Spleen (tissue), 7 donors: ENCODE measurements around the gene TRMT10B.

ENCODE experiments used
- CTCF ChIP-seq, 11 experiments: fragments of 200-600 bp in 7 of 11; fragments of 450-650 bp in 4 of 11; sonication (generic) in 4 of 11; IDR thresholded peaks in 8 of 11; conservative IDR thresholded peaks in 3 of 11; 1 replicate in 7 of 11; 2 replicates in 4 of 11; pipeline versions ENCODE4 v1.4.0 to v1.8.0; 2016 to 2021; ENCODE audit warnings: antibody characterized with exemption in 11 of 11, inconsistent platforms in 4 of 11, mild to moderate bottlenecking in 1 of 11
- POLR2A ChIP-seq, 3 donors: fragments of 450-650 bp; IDR thresholded peaks; one replicate each; pipeline ENCODE4 v1.5.1; 2017; ENCODE audit warnings: antibody characterized with exemption in 3 of 3, mild to moderate bottlenecking in 1 of 3
- donor health status: DM: no; HTN: no; CAD: no; lungs with moderate emphysema.
- donor health status: DM: no; HTN: no; CAD: no.
- donor health status: DM: no; HTN: no; CAD: no.

DNA sequence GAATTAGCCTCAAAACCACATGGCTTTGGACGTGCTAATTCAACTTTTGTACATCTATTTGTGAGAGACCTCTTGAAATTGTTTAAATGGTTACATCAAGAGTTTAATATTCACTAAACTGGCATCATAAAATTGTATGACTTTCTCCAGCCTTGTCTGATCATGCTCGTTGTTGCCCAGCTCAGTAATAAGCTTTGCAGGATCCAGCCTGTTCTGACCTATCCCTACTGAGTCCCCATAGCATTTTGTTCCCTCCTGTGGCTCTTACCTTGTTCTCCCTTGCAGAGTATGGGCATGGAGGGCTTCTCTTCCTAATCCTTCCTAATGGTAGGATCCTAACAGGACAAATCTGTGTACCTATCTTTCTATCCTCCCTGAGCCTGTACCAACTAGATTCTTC, 24.9 kb downstream of the TRMT10B start:
- TF ChIP-seq CTCF (IDR thresholded peaks at IDR 0.05 in 8 of 11, conservative IDR thresholded peaks at IDR 0.05 in 3 of 11): no peak
- TF ChIP-seq POLR2A (IDR thresholded peaks at IDR 0.05): no peak
